WTC11 (cell line): ENCODE measurements around the gene ARL5A. TPM values are rescaled to one million over a fixed set of nuclear protein-coding genes. Genes with fewer than 3 reads are reported as not detected.

Experiments
- ATAC-seq: fragments of 200-7000 bp; cut with Tn5 transposase; 2 replicates; pipeline ENCODE4 v1.10.0; 2021; ENCODE audit warnings: mild to moderate bottlenecking, moderate library complexity
- CTCF ChIA-PET: fragments of 300-600 bp; sonication (Branson Sonifier 250); formaldehyde crosslinking; loops from one replicate; lab custom pipeline; 2021; ENCODE audit warnings: antibody characterized with exemption; lab: Charles Lee
- POLR2A ChIA-PET: fragments of 350-600 bp; sonication (Branson Sonifier 250); formaldehyde crosslinking; loops from one replicate; lab custom pipeline; 2021; ENCODE audit warnings: antibody characterized with exemption; lab: Charles Lee
- DNase-seq: peaks from one replicate; pipeline ENCODE4 v3.0.0; 2021; ENCODE audit warnings: low spot score
- H3K27ac Mint-ChIP-seq: 2 replicates; pipeline ENCODE4 v1.8.0; 2021; ENCODE audit warnings: mixed read lengths
- H3K27me3 Mint-ChIP-seq: 2 replicates; pipeline ENCODE4 v1.8.0; 2021; ENCODE audit warnings: low read depth, mild to moderate bottlenecking, moderate library complexity, mixed read lengths
- H3K36me3 Mint-ChIP-seq: 2 replicates; pipeline ENCODE4 v1.8.0; 2021; ENCODE audit warnings: mixed read lengths
- H3K4me1 Mint-ChIP-seq: 2 replicates; pipeline ENCODE4 v1.8.0; 2022; ENCODE audit warnings: mixed read lengths
- H3K4me3 Mint-ChIP-seq: 2 replicates; pipeline ENCODE4 v1.8.0; 2021; ENCODE audit warnings: mild to moderate bottlenecking, moderate library complexity, mixed read lengths
- H3K9me3 Mint-ChIP-seq: 2 replicates; pipeline ENCODE4 v1.8.0; 2021; ENCODE audit warnings: mixed read lengths
- ATF1 ChIP-seq: sonication (generic); formaldehyde crosslinking; IDR thresholded peaks from 2 replicates; pipeline ENCODE4 v1.8.1; 2023; ENCODE audit warnings: mild to moderate bottlenecking, moderate library complexity, missing genetic modification reagents
- ZNF121 ChIP-seq: sonication (generic); formaldehyde crosslinking; IDR thresholded peaks from 2 replicates; pipeline ENCODE4 v1.8.0; 2023; ENCODE audit warnings: missing genetic modification reagents
- total RNA-seq: library from RNA; stranded (reverse); gene quantifications from 3 replicates; pipeline ENCODE4 v1.2.3, GENCODE V29; 2021
- TF ChIP-seq, protein P1 (sequence below): fragments of 200-600 bp; IDR thresholded peaks from 2 replicates; pipeline ENCODE4 v1.8.0; 2022; ENCODE audit warnings: antibody characterized with exemption
- TF ChIP-seq, protein P2 (sequence below): fragments of 250-450 bp; sonication (Bioruptor Pico); IDR thresholded peaks from 2 replicates; pipeline ENCODE4 v1.9.0; 2021; ENCODE audit warnings: mild to moderate bottlenecking, borderline replicate concordance
- TF ChIP-seq, protein P3 (sequence below): sonication (generic); formaldehyde crosslinking; IDR thresholded peaks from 2 replicates; pipeline ENCODE4 v1.8.1; 2022; ENCODE audit warnings: low read depth, mild to moderate bottlenecking, moderate library complexity, missing genetic modification reagents, borderline replicate concordance
- TF ChIP-seq, protein P4 (sequence below): sonication (generic); formaldehyde crosslinking; IDR thresholded peaks from 2 replicates; pipeline ENCODE4 v1.8.0; 2022; ENCODE audit warnings: missing genetic modification reagents
- TF ChIP-seq, protein P5 (sequence below): sonication (generic); formaldehyde crosslinking; IDR thresholded peaks from 2 replicates; pipeline ENCODE4 v1.8.1; 2022; ENCODE audit warnings: mild to moderate bottlenecking, missing genetic modification reagents, moderate library complexity, borderline replicate concordance

Gene ARL5A
- total RNA-seq, 1 experiment from 2014 or later: 82.7 TPM

DNA sequence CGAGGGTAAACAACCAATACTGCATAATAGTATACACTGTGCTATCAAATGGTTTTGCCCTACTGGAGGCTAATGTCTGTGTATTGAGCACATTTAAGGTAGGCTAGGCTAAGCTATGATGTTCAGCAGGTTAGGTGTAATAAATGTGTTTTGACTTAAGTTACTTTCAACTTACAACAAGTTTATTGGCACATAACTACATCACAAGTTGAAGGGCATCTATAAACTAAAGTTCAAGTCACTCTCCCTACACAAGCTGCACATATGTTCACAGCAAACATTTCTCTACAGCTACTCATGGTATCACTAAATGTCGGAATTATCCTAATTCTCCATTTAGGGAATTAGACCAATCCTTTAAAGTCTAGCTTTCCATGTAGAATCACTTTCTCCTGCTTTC, 11.4 kb downstream of the ARL5A start:
- H3K9me3 Mint-ChIP-seq: no peaks in the 10 kb centered on the region
- ChIA-PET POLR2A (no interaction called here), CTCF (interaction anchor here (1.1 kb wide), 1 partner anchor 9 kb away, joined by 5 read pairs; no protein-coding TSS in a partner anchor)
- ATAC-seq (no peak), DNase-seq (no peak)
- H3K27me3 Mint-ChIP-seq: no peaks in the 10 kb centered on the region
- H3K4me3 Mint-ChIP-seq: no peak overlapping the region
- peaks cover 26% of the 10 kb centered on the region for H3K36me3 Mint-ChIP-seq
- peaks cover 8% of the 10 kb centered on the region for H3K4me1 Mint-ChIP-seq
- TF ChIP-seq, protein P1, sequence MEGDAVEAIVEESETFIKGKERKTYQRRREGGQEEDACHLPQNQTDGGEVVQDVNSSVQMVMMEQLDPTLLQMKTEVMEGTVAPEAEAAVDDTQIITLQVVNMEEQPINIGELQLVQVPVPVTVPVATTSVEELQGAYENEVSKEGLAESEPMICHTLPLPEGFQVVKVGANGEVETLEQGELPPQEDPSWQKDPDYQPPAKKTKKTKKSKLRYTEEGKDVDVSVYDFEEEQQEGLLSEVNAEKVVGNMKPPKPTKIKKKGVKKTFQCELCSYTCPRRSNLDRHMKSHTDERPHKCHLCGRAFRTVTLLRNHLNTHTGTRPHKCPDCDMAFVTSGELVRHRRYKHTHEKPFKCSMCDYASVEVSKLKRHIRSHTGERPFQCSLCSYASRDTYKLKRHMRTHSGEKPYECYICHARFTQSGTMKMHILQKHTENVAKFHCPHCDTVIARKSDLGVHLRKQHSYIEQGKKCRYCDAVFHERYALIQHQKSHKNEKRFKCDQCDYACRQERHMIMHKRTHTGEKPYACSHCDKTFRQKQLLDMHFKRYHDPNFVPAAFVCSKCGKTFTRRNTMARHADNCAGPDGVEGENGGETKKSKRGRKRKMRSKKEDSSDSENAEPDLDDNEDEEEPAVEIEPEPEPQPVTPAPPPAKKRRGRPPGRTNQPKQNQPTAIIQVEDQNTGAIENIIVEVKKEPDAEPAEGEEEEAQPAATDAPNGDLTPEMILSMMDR: no peak
- TF ChIP-seq, protein P2, sequence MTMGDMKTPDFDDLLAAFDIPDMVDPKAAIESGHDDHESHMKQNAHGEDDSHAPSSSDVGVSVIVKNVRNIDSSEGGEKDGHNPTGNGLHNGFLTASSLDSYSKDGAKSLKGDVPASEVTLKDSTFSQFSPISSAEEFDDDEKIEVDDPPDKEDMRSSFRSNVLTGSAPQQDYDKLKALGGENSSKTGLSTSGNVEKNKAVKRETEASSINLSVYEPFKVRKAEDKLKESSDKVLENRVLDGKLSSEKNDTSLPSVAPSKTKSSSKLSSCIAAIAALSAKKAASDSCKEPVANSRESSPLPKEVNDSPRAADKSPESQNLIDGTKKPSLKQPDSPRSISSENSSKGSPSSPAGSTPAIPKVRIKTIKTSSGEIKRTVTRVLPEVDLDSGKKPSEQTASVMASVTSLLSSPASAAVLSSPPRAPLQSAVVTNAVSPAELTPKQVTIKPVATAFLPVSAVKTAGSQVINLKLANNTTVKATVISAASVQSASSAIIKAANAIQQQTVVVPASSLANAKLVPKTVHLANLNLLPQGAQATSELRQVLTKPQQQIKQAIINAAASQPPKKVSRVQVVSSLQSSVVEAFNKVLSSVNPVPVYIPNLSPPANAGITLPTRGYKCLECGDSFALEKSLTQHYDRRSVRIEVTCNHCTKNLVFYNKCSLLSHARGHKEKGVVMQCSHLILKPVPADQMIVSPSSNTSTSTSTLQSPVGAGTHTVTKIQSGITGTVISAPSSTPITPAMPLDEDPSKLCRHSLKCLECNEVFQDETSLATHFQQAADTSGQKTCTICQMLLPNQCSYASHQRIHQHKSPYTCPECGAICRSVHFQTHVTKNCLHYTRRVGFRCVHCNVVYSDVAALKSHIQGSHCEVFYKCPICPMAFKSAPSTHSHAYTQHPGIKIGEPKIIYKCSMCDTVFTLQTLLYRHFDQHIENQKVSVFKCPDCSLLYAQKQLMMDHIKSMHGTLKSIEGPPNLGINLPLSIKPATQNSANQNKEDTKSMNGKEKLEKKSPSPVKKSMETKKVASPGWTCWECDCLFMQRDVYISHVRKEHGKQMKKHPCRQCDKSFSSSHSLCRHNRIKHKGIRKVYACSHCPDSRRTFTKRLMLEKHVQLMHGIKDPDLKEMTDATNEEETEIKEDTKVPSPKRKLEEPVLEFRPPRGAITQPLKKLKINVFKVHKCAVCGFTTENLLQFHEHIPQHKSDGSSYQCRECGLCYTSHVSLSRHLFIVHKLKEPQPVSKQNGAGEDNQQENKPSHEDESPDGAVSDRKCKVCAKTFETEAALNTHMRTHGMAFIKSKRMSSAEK (CRISPR knock-in tag): no peak
- TF ChIP-seq, protein P3, sequence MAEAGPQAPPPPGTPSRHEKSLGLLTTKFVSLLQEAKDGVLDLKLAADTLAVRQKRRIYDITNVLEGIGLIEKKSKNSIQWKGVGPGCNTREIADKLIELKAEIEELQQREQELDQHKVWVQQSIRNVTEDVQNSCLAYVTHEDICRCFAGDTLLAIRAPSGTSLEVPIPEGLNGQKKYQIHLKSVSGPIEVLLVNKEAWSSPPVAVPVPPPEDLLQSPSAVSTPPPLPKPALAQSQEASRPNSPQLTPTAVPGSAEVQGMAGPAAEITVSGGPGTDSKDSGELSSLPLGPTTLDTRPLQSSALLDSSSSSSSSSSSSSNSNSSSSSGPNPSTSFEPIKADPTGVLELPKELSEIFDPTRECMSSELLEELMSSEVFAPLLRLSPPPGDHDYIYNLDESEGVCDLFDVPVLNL: no peak
- no peak overlapping the region for H3K27ac Mint-ChIP-seq

DNA sequence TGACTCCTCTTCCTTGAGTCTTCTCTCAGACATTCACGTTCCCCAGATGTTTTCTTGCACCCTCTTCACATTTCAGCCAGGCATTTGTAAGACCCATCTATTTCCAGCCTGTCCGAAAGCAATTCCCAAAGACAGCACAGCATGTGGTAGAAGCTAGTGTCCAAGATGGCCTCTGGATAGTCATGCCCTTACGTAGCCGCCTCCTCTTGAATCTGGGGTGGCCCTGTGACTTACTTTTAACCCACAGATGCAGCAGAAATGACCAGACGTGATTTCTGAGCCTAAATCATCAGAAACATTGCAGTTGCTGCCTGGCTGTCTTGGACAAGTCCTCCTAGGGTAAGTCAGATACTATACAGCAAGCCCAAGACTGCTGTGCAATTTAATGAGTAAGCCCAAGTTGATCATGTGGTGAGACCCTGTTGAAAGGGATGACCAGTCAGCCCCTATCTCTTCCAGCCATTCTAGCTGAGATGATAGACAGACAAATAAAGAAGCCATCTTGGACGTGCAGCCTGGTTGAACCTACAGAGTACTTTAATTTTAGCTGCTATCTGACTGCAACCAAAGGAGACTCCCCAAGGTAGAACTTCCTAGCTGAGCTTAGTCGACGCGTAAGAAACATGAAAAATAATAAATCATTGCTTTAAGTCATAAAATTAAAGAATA, 12.3 kb downstream of the ARL5A start:
- H3K27ac Mint-ChIP-seq: peak overlapping the region; percentile 28; the same call in 1 of the 2 replicates
- H3K4me3 Mint-ChIP-seq: no peak overlapping the region
- CTCF ChIA-PET: interaction anchor here (0.6 to 1.1 kb wide), 2 partner anchors 8 to 25 kb away, joined by 3 to 5 read pairs; no protein-coding TSS in a partner anchor
- no peak for DNase-seq
- POLR2A ChIA-PET: no interaction called here
- no peaks in the 10 kb centered on the region for H3K27me3 Mint-ChIP-seq
- H3K9me3 Mint-ChIP-seq: no peaks in the 10 kb centered on the region
- peaks cover 5% of the 10 kb centered on the region for H3K4me1 Mint-ChIP-seq
- H3K36me3 Mint-ChIP-seq: peaks cover 31% of the 10 kb centered on the region
- TF ChIP-seq, protein P4, sequence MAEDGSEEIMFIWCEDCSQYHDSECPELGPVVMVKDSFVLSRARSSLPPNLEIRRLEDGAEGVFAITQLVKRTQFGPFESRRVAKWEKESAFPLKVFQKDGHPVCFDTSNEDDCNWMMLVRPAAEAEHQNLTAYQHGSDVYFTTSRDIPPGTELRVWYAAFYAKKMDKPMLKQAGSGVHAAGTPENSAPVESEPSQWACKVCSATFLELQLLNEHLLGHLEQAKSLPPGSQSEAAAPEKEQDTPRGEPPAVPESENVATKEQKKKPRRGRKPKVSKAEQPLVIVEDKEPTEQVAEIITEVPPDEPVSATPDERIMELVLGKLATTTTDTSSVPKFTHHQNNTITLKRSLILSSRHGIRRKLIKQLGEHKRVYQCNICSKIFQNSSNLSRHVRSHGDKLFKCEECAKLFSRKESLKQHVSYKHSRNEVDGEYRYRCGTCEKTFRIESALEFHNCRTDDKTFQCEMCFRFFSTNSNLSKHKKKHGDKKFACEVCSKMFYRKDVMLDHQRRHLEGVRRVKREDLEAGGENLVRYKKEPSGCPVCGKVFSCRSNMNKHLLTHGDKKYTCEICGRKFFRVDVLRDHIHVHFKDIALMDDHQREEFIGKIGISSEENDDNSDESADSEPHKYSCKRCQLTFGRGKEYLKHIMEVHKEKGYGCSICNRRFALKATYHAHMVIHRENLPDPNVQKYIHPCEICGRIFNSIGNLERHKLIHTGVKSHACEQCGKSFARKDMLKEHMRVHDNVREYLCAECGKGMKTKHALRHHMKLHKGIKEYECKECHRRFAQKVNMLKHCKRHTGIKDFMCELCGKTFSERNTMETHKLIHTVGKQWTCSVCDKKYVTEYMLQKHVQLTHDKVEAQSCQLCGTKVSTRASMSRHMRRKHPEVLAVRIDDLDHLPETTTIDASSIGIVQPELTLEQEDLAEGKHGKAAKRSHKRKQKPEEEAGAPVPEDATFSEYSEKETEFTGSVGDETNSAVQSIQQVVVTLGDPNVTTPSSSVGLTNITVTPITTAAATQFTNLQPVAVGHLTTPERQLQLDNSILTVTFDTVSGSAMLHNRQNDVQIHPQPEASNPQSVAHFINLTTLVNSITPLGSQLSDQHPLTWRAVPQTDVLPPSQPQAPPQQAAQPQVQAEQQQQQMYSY: no peak
- TF ChIP-seq, protein P1: no peak
- TF ChIP-seq, protein P5, sequence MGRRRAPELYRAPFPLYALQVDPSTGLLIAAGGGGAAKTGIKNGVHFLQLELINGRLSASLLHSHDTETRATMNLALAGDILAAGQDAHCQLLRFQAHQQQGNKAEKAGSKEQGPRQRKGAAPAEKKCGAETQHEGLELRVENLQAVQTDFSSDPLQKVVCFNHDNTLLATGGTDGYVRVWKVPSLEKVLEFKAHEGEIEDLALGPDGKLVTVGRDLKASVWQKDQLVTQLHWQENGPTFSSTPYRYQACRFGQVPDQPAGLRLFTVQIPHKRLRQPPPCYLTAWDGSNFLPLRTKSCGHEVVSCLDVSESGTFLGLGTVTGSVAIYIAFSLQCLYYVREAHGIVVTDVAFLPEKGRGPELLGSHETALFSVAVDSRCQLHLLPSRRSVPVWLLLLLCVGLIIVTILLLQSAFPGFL: no peak
- TF ChIP-seq ATF1 (CRISPR knock-in tag) (no peak), ZNF121 (CRISPR knock-in tag) (no peak)
- no peak for ATAC-seq
